A172 (cell line): ENCODE results near the gene MAGI1. TPM values are rescaled to one million over a fixed set of nuclear protein-coding genes. Genes with fewer than 3 reads are reported as not detected.

Experiments used
- DNase-seq: peaks from one replicate; pipeline ENCODE4 v3.0.0-alpha.2; 2015; ENCODE audit warnings: low spot score
- total RNA-seq: library from RNA; depleted of rRNA; stranded (reverse); fragments of >200 nt; shearing (Covaris generic); gene quantifications from 2 replicates; pipeline ENCODE4 v1.2.3, GENCODE V29; 2014

MAGI1 gene
- total RNA-seq, 1 experiment from 2014 or later = 4.7 TPM

GRCh38 chr3:65485826-65486469 is 552.8 kb downstream of the MAGI1 start:
- no peak for DNase-seq

- DNase-seq = no peak
Measured at GRCh38 chr3:65484964-65485363, 553.8 kb downstream of the MAGI1 start.

GRCh38 chr3:65483480-65483879 is 555.2 kb downstream of the MAGI1 start:
- DNase-seq = no peak

GRCh38 chr3:65483011-65483410 is 555.7 kb downstream of the MAGI1 start:
- no peak for DNase-seq

- no peak for DNase-seq
Measured at GRCh38 chr3:65481085-65481484, 557.6 kb downstream of the MAGI1 start.

GRCh38 chr3:65479990-65480389 is 558.7 kb downstream of the MAGI1 start:
- DNase-seq = no peak

GRCh38 chr3:65478551-65479500 is 559.9 kb downstream of the MAGI1 start:
- DNase-seq = no peak

GRCh38 chr3:65473736-65474135 is 565.0 kb downstream of the MAGI1 start:
- no peak for DNase-seq

GRCh38 chr3:65472501-65472900 is 566.2 kb downstream of the MAGI1 start:
- DNase-seq = no peak

- DNase-seq = no peak
Measured at GRCh38 chr3:65466300-65466988, 572.3 kb downstream of the MAGI1 start.

GRCh38 chr3:65449841-65450428 is 588.8 kb downstream of the MAGI1 start:
- no peak for DNase-seq

- no peak for DNase-seq
Measured at GRCh38 chr3:65448120-65448519, 590.6 kb downstream of the MAGI1 start.

- no peak for DNase-seq
Measured at GRCh38 chr3:65445573-65446169, 593.0 kb downstream of the MAGI1 start.

- DNase-seq = no peak
Measured at GRCh38 chr3:65444447-65444815, 594.3 kb downstream of the MAGI1 start.

GRCh38 chr3:65443739-65444446 is 594.8 kb downstream of the MAGI1 start:
- DNase-seq = no peak

GRCh38 chr3:65439641-65440284 is 599.0 kb downstream of the MAGI1 start:
- DNase-seq = peak; percentile 42

GRCh38 chr3:65438612-65439011 is 600.1 kb downstream of the MAGI1 start:
- DNase-seq = no peak

- no peak for DNase-seq
Measured at GRCh38 chr3:65438096-65438495, 600.6 kb downstream of the MAGI1 start.

- DNase-seq = peak; percentile 8
Measured at GRCh38 chr3:65436580-65436979, 602.1 kb downstream of the MAGI1 start.

GRCh38 chr3:65433480-65433879 is 605.2 kb downstream of the MAGI1 start:
- DNase-seq = no peak
